Hippocampal formation (tissue), 2 donors: ENCODE measurements around the gene NDST3.
A peak's percentile ranks its signal among the peaks of the same experiment; 100 is the strongest.
"Not testable (repeated sequence)": the region's sequence is repeated elsewhere in the genome, so short reads cannot be mapped to it uniquely, and the experiment has no call there.

ENCODE experiments used
- DNase-seq, 2 donors: peaks; one replicate each; lab custom pipeline; 2025; lab: John Stamatoyannopoulos, UW

NDST3 gene

DNA sequence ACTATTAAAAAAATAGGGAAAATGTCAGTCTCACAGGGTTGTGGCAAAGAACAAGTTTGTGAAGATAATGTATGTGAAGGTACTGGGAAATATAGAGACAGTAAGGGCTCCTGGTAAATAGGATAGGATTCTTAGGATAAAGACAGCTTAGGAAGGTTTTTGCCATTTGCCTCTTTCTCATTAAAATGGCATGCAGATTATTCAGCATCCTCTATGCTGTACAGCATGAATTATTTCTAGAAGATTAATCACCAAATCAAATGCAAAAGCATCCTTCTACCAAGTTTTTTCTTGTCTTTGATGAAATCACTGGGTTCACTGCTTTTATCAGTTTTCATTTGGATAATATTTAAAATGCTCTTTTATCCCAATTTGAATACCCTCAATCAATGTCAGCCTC, 142.8 kb downstream of the NDST3 start:
- DNase-seq, result no peak

DNA sequence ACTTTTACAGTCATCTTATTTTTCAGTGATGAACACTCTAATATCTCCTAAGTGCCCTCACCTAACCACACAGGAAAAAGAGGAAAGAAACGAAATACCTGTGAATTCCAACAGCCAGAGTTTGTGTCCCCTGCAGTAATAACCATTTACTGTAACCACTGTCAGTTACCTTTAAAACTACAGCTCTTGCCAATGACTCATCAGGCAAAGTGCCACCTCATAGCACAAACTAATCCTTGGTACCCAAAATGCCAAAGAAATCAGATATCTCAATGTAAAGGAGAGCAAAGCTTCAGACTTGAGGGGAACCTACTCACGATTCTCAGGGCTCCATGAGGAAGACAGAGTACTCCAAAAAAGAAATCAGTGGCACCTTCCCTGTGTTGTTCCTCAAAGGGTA, 146.5 kb downstream of the NDST3 start:
- no peak for DNase-seq

- no peak for DNase-seq
Measured at GRCh38 chr4:118190903-118191302, 156.6 kb downstream of the NDST3 start.

GRCh38 chr4:118193421-118193820, 159.1 kb downstream of the NDST3 start:
- no peak for DNase-seq

DNA sequence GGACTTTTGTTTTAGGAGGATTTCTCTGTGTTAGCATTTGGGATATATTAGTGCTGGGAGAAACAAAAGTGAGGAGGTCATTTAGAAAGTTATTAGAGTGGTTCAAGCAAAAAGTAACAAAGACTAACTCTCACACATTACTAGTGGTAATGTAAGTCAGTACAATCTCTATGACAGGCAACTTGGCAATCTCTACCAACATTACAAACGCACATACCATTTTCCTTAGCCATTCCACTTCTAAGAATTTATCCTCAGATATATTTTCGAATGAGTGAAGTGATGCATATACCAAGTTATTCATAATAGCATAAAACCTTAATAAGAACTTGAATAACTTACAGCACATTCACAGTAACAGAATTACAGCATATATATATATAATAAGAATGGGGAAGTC, 172.3 kb downstream of the NDST3 start:
- no peak for DNase-seq

GRCh38 chr4:118213101-118213500, 178.8 kb downstream of the NDST3 start:
- DNase-seq, result no peak

DNA sequence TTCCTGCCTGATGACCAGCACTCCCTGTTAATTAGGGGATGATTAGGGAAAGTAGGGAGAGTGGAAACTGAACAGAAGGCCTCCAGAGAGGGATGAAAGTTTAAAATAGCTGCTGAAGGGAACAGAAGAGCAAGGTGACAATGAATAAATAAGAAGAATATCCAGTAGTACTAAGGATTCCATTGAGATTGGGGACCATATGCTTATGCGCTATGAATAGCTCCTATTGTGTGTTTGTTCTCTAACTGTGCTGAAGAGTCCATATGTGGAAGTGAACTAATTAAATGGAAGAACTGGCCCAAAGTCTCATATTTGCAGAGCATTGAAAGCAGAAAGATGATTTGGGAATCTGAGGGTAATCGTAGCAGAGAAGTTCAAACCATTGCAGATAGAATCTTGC, 181.5 kb downstream of the NDST3 start:
- no peak for DNase-seq

GRCh38 chr4:118221227-118221800, 187.0 kb downstream of the NDST3 start:
- no peak for DNase-seq

DNA sequence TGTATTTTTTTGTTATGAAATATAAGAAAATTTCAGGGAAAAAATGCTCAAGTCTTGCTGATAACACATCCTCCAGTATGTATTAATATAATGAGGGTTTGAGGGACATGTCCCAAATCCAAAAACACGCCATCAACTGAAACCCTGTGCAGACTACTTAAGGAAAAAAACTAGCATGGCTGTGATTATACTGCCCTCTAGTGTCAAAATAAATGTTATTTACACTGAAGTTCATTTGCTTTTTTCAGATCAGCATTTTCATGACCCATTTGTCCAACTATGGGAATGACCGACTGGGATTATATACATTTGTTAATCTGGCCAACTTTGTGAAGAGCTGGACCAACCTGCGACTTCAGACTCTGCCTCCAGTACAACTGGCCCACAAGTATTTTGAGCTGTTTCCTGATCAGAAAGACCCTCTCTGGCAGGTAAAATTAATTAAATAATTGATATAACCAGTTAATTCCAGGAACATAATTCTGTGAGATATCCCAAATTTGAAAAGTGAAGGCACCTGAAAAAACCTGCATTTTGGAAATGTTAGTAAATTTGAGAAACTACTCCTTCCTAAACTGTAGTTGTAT, 190.1 kb downstream of the NDST3 start:
- DNase-seq, result peak in 1 of 2 donors; percentile 73

DNA sequence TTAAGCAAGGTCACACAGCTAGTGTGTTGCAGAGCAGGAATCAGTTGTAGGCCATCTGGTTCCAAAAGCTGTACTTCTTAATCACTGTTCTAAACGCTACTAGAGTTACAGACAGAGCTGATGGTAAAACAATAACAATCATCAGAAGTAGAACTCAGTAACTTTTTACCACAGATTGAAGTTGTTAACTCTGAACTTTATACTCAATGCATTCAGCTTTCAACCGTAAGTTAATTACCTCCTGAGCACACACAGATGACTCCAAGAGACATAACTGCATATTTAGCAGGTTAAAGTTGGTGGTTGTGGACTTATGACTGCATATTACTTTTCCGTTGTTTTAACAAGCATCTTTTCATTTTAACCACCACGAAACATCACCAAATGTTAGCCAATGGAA, 191.2 kb downstream of the NDST3 start:
- no peak for DNase-seq

GRCh38 chr4:118226311-118227010, 192.2 kb downstream of the NDST3 start:
- no peak for DNase-seq

- DNase-seq, result peak in 1 of 2 donors; percentile 23
Measured at GRCh38 chr4:118235566-118236120, 201.4 kb downstream of the NDST3 start.

- DNase-seq, result no peak
Measured at GRCh38 chr4:118237531-118237930, 203.2 kb downstream of the NDST3 start.

- DNase-seq, result no peak
Measured at GRCh38 chr4:118249890-118250289, 215.6 kb downstream of the NDST3 start.

DNA sequence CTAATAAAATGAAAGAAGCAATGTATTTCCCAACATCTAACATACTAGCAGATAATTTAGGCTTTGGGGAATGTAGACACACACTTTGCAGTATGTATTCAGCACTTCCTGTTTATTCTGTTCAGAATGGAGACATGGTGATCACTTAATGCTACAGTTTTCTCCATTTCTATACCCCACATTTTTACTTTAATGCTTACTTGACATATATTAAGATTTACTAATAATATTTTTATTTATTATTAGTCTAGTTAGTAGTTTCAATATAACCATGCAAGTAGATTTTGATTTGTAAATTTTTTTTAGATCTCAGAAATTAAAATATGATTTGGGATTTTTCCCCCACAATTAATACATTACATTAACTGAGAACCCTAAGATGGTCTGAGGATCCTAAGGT, 220.1 kb downstream of the NDST3 start:
- DNase-seq, result no peak

GRCh38 chr4:118259111-118259510, 224.8 kb downstream of the NDST3 start:
- no peak for DNase-seq

DNA sequence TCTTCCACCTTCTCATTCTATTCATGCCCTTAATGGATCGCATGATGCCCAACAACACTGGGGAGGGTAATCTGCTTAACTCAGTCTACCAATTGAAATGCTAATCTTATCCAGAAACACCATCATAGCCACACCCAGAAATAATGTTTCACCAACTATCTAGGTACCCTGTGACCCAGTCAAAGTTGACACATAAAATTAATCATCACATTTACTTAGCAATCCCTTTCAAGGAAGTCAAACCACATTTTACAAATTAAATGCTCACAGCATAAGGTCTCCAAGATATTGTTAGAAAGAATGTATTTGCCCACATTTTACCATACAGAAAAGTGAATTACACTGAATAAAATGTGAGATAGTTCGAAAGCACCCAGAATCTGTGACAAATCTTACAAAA, 226.0 kb downstream of the NDST3 start:
- DNase-seq, result no peak

DNA sequence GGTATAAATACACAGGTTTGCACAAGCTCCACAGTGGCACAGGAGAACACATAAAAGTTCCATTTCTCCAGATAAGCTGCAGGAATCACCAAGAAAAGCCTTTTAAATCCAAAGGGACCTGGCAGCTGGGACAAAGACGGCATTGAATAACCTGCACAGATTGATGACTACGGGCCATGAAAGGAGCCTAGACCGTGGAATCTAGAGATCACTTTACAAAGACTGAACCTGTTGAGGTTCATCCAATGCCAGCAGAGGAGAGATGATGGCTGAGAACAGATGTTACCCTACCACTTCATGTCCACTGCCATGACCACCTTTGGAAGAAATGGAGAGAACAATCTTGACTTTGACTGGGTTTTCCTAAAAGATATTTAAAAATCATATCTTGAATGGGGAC, 229.8 kb downstream of the NDST3 start:
- no peak for DNase-seq

- no peak for DNase-seq
Measured at GRCh38 chr4:118265312-118266144, 231.2 kb downstream of the NDST3 start.

DNA sequence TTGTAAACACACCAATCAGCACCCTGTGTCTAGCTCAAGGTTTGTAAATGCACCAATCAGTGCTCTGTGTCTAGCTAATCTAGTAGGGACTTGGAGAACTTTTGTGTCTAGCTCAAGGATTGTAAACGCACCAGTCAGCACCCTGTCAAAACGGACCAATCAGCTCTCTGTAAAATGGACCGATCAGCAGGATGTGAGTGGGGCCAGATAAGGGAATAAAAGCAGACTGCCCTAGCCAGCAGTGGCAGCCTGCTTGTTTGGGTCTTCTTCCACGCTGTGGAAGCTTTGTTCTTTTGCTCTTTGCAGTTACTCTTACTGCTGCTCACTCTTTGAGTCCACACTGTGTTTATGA, 231.8 kb downstream of the NDST3 start:
- DNase-seq, result not testable (repeated sequence)

GRCh38 chr4:118268780-118269179, 234.5 kb downstream of the NDST3 start:
- DNase-seq, result no peak

GRCh38 chr4:118270492-118270891, 236.2 kb downstream of the NDST3 start:
- peak in 1 of 2 donors; percentile 55 for DNase-seq
